Stomach (tissue), 9 donors: ENCODE measurements around the gene PSTPIP2. TPM values are rescaled to one million over a fixed set of nuclear protein-coding genes. Genes with fewer than 3 reads are reported as not detected.

Source experiments
- DNase-seq, 2 donors: peaks; one replicate each; pipeline versions ENCODE4 v3.0.0 to v3.0.0-alpha.2; 2013 to 2019
- H3K27ac ChIP-seq, 5 donors: fragments of 200-600 bp in 4 of 5; sonication (generic) in 4 of 5; one replicate each; pipeline ENCODE4 v1.5.1; 2013 to 2019; ENCODE audit warnings: mild to moderate bottlenecking in 1 of 5, moderate library complexity in 1 of 5
- H3K27me3 ChIP-seq, 3 donors: fragments of 200-600 bp; sonication (generic); one replicate each; pipeline ENCODE4 v1.5.1; 2017 to 2019; ENCODE audit warnings: mixed run types in 1 of 3
- H3K36me3 ChIP-seq, 4 donors: fragments of 200-600 bp; sonication (generic); 1 replicate in 3 of 4; 2 replicates in 1 of 4; pipeline ENCODE4 v1.5.1; 2016 to 2019
- H3K4me1 ChIP-seq, 4 donors: fragments of 200-600 bp; sonication (generic); one replicate each; pipeline ENCODE4 v1.5.1; 2016 to 2019
- H3K4me3 ChIP-seq, 4 donors: fragments of 200-600 bp; sonication (generic) in 3 of 4; one replicate each; pipeline ENCODE4 v1.5.1; 2016 to 2019; ENCODE audit warnings: mild to moderate bottlenecking in 1 of 4
- H3K9me3 ChIP-seq, 4 donors: fragments of 200-600 bp; sonication (generic); one replicate each; pipeline ENCODE4 v1.5.1; 2016 to 2019
- CTCF ChIP-seq, 7 experiments: fragments of 450-650 bp in 4 of 7; fragments of 200-600 bp in 3 of 7; sonication (generic) in 3 of 7; IDR thresholded peaks; one replicate each; pipeline ENCODE4 v1.5.1; 2016 to 2019; ENCODE audit warnings: antibody characterized with exemption in 7 of 7, control low read depth in 2 of 7, mild to moderate bottlenecking in 1 of 7
- EP300 ChIP-seq: sonication (generic); formaldehyde crosslinking; IDR thresholded peaks from one replicate; pipeline ENCODE4 v1.6.1; 2017; ENCODE audit warnings: antibody characterized with exemption
- POLR2A ChIP-seq, 4 donors: fragments of 450-650 bp; IDR thresholded peaks; one replicate each; pipeline ENCODE4 v1.6.1; 2016; ENCODE audit warnings: antibody characterized with exemption in 4 of 4, control low read depth in 2 of 4, mild to moderate bottlenecking in 1 of 4, moderate library complexity in 1 of 4
- POLR2AphosphoS5 ChIP-seq, 3 donors: sonication (generic); formaldehyde crosslinking; IDR thresholded peaks; one replicate each; pipeline ENCODE4 v1.6.1; 2016; ENCODE audit warnings: antibody characterized with exemption in 3 of 3
- WGBS, 5 donors: extraction: QIAGEN DNeasy Blood & Tissue Kit in 3 of 5; methylation state at CpG; one replicate each; pipeline versions ENCODE4 v1.1.5 to v1.1.7; 2013 to 2018; 5-methylcytosine and 5-hydroxymethylcytosine counted together
- intact Hi-C: fragments of 100-400 bp; cut with DNase I; formaldehyde crosslinking; loops from one replicate; pipeline ENCODE4 v1.15.1; 2023; ENCODE audit warnings: low total_unique reads
- polyA plus RNA-seq, 3 donors: library from polyadenylated mRNA; stranded (reverse); fragments of 200-250 nt; gene quantifications; one replicate each; pipeline ENCODE4 v1.2.3, GENCODE V29; 2013
- total RNA-seq, 5 donors: library from RNA; depleted of rRNA; stranded (reverse); fragments of >200 nt; gene quantifications; one replicate each; pipeline versions ENCODE4 v1.1.0 to v1.2.3, GENCODE V29; 2014 to 2016
- donor health status: healthy with polysubstance abuse.
- donor health status: Bipolar disorder and iron deficiency.
- donor health status: healthy.

PSTPIP2 gene
- total and polyA plus RNA-seq, 8 donors: 1.2 to 11.0 (median 7.0) TPM

- Histone ChIP-seq H3K27me3 (no peaks in the 10 kb centered on the region), H3K36me3 (no peaks in the 10 kb centered on the region), H3K4me3 (no peak overlapping the region), H3K9me3 (no peaks in the 10 kb centered on the region), H3K4me1 (peaks cover 0 to 22% (median 6%) of the 10 kb centered on the region in 4 donors), H3K27ac (peak overlapping the region in 4 of 5 donors; percentile 11 to 49 (median 43))
- DNase-seq: peak; percentile 11 to 71
- no peak for TF ChIP-seq EP300
- TF ChIP-seq POLR2AphosphoS5 (IDR thresholded peaks at IDR 0.05): peak in 2 of 3 donors; percentile 53 to 69
- intact Hi-C loops: loop anchor here (10.0 kb wide), 1 partner anchor 377 kb away; no protein-coding TSS in a partner anchor
- 36 to 66% (median 51%) methylated on average over 3 of the region's 3 CpGs for WGBS, 5 donors
These were observed 10.7 kb downstream of the PSTPIP2 start for GRCh38 chr18:46061387-46061786.

GRCh38 chr18:46060359-46060841, 11.7 kb downstream of the PSTPIP2 start:
- intact Hi-C loops: loop anchor here (10.0 kb wide), 1 partner anchor 376 kb away; no protein-coding TSS in a partner anchor
- no peaks in the 10 kb centered on the region for H3K9me3 ChIP-seq
- WGBS, 5 donors: 81 to 93% (median 90%) methylated on average over 3 of the region's 3 CpGs
- H3K4me1 ChIP-seq: peaks cover 3 to 32% (median 6%) of the 10 kb centered on the region in 4 donors
- TF ChIP-seq POLR2A (IDR thresholded peaks at IDR 0.05) (no peak), EP300 (no peak), CTCF (IDR thresholded peaks at IDR 0.05) (no peak), POLR2AphosphoS5 (IDR thresholded peaks at IDR 0.05) (no peak)
- H3K4me3 ChIP-seq: no peak overlapping the region
- no peak for DNase-seq
- H3K36me3 ChIP-seq: no peaks in the 10 kb centered on the region
- no peaks in the 10 kb centered on the region for H3K27me3 ChIP-seq
- H3K27ac ChIP-seq: no peak overlapping the region

GRCh38 chr18:46055838-46056230, 16.2 kb downstream of the PSTPIP2 start:
- Histone ChIP-seq H3K4me1 (peaks cover 10 to 45% (median 21%) of the 10 kb centered on the region in 4 donors), H3K27me3 (no peaks in the 10 kb centered on the region), H3K36me3 (no peaks in the 10 kb centered on the region), H3K4me3 (no peak overlapping the region), H3K27ac (no peak overlapping the region), H3K9me3 (no peaks in the 10 kb centered on the region)
- TF ChIP-seq POLR2AphosphoS5 (IDR thresholded peaks at IDR 0.05) (no peak), EP300 (no peak), CTCF (IDR thresholded peaks at IDR 0.05) (no peak), POLR2A (IDR thresholded peaks at IDR 0.05) (no peak)
- 63 to 76% (median 70%) methylated on average over 4 of the region's 4 CpGs for WGBS, 5 donors
- intact Hi-C loops: no loop called here
- no peak for DNase-seq

- H3K27ac ChIP-seq: peak overlapping the region in 1 of 5 donors; percentile 29
- H3K27me3 ChIP-seq: no peaks in the 10 kb centered on the region
- peaks cover 10 to 39% (median 21%) of the 10 kb centered on the region in 4 donors for H3K4me1 ChIP-seq
- no peak overlapping the region for H3K4me3 ChIP-seq
- TF ChIP-seq EP300: no peak
- no peak for TF ChIP-seq POLR2AphosphoS5 (IDR thresholded peaks at IDR 0.05)
- no peak for TF ChIP-seq POLR2A (IDR thresholded peaks at IDR 0.05)
- no peak for TF ChIP-seq CTCF (IDR thresholded peaks at IDR 0.05)
- DNase-seq: no peak
- intact Hi-C loops: no loop called here
- no peaks in the 10 kb centered on the region for H3K36me3 ChIP-seq
- WGBS, 5 donors: 70 to 83% (median 78%) methylated on average over 6 of the region's 6 CpGs
- no peaks in the 10 kb centered on the region for H3K9me3 ChIP-seq
These were observed 16.9 kb downstream of the PSTPIP2 start for GRCh38 chr18:46054956-46055837.
